GM21717 (cell line): ENCODE results near the gene PFKFB3.
A peak's percentile ranks its signal among the peaks of the same experiment; 100 is the strongest.
"Not testable (repeated sequence)": the region's sequence is repeated elsewhere in the genome, so short reads cannot be mapped to it uniquely, and the experiment has no call there.

Experiments
- ATAC-seq: cut with Tn5 transposase; IDR thresholded peaks from one replicate; pipeline ENCODE4 v1.9.1; 2021; ENCODE audit warnings: mild to moderate bottlenecking, moderate library complexity; ENCODE audit not compliant: unreplicated experiment

Gene PFKFB3

DNA sequence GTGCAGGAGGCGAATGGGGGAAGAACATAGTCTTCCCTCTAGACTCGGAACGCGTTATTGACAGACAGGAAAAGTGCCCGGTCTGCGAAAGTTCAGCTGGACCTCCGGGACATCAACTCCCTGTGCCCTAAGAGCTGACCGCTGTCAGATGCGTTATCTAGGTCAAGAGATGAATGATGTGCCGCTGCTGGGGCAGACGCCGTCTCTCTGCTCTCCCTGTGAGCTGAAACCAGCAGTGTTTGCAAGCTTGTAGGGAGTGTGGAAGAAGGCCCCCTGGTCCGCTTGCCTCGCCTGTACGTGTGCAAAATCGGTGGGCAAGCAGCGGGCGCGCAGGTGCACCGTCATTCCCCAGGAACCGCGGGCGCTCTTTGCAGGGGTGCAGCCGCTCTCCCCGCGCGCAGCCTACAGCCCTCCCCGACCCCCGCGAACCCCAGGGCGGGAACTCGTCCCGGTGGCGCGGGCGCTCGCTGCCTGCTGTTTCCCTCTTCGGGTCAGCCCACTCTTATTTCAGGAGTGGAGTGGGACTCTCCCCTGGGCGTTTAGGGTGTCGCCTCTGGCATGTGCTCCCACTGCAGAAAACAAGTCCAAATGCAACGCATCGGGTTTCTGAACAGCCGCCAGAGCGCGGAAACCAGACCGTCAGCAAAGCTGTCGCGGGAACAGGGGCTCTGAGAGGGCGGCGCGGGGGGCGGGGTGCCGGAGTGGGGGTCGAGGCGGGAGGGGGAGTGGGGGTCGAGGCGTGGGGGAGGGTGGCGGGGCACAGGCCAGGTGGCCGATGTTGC lies 1.8 kb upstream of the PFKFB3 start:
- no peak for ATAC-seq

DNA sequence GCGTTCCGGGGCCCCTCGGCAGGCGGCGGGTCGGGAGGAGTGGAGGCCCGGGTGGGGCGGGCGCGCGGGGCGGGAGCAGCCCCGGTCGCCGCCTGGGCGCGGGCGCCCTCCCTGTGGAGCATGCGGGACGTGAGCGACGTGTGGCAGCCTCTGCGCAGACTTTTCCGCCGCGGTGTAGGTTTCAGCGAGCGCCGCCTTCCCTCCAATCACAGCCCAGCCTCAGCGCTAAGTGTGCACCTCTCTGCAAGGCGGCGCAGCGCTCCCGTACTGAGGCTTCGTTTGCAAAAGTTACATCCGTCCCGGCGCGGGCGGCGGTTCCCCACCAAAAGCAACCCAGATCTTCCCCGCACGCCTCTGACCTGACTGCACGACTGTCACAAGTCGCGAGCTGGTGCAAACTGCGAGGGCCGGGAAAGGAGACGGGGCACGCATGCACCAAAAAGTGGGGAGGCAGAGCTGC lies 1.2 kb upstream of the PFKFB3 start:
- ATAC-seq, result peak; percentile 53

DNA sequence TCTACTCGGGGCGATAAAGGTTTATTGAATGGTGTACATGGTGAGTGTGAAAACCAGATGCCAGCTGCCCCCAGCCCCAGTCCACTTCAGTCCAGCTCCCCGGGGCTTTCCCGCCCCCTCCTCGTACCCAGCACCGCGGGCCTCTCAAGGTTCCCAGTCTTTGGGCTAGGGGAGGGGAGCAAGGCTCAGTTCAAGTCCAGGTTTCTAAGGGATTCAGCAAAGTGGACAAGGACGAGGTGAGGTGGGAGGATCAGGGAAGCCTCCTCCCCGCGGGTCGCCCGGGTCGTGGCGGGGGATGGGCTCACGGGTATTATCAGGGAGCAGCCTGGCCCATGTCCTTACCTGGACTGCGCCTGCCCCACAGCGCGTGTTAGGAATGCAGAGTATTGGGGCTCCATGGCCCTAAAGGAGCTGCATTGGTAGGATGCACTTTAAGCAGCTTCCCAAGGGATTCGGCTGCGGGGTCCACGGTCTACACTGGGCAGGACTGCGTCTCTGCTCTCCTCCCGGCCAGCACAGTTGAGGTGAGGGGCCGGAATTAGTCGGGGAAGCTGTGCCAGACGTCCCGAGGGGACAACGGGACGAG lies 541 bp upstream of the PFKFB3 start:
- ATAC-seq, result peak; percentile 1

DNA sequence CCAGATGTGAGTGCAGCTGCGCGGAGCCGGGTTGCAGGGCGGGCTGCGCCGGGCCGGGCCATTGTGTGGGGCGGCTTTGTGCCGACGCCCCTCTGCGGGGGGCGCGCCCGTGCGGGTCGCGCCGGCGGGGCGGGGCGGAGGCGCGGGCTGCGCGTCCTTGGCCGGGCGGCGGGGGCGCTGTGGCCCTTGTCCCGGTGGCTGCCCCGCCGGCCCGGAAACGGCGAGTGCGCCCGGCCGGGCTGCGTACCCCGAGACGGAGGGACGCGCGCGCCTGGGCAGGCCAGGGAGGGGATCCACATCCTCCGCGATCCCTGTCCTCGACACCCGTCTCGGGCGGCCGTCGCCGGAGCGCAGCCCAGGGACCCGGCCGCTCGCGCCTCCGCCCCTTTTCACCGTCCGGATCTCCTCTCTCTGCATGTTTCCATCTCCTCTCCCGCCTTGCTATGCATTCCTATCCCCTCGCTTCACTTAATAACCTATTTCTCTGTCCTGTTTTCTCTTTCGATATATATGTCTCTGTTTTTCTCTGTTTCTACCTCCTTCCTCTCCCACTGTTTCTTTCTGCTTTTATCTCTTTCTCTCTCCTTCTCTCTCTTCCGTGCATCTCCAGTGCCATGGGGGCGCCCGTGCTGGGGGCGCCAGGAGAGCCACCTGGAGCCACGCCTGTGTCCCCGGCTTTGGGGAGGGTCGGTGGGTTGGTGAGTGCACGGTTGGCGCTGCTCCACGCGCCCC lies 765 bp downstream of the PFKFB3 start:
- ATAC-seq, result peak; percentile 43

DNA sequence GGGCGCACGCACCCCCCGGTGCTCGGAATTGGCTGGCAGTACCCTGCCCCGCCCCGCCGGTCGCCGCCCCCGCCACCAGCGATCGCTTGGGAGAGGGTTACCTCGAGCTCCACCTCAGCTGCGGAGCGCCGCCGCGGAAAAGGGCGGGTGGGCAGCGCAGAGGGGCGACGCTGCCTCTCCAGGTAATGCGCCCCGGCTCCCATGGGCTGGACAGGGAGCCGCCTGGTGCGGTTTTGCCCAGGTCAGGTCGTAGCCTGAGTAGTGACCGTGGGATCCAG lies 1.3 kb downstream of the PFKFB3 start:
- no peak for ATAC-seq

DNA sequence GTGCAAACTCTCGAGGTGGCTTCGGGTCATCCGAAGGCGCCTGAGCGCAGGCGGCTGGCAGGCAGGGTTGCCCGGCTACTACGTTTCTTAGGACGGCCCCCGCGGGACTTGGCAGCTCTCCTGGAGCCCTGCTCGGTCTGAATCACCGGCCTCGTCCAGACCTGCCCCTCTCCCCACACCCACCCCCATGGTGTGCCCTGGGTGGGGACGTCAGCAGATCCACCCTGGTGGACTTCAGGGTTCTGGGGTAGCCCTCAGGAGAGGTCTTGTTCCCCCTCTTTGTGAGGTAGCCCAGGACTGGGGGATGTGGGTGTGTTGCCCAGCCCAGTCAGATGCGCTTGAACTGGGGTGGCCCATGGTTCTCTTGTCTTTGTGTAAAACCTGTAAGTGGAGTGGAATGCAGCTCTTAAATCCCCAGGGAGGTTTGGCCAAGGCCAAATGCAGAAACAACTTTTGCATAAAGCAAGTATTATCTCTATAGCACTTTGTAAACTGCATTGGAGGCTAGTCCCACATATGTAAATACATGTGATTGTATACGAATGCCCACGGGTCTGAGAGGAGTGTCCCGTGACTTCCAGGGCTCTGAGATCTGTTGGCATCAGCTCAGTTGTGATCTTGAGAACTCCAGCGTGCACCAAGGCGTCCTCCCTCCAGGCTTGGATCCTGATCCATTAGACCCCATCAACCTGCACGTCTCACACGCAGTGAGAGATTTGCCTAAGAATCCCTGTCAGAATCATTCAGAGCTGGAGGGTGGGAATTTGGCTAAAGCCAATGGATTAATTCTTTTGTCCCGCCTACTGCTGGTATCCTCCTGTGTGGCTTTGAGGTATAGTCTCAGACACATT lies 1.8 kb downstream of the PFKFB3 start:
- no peak for ATAC-seq

DNA sequence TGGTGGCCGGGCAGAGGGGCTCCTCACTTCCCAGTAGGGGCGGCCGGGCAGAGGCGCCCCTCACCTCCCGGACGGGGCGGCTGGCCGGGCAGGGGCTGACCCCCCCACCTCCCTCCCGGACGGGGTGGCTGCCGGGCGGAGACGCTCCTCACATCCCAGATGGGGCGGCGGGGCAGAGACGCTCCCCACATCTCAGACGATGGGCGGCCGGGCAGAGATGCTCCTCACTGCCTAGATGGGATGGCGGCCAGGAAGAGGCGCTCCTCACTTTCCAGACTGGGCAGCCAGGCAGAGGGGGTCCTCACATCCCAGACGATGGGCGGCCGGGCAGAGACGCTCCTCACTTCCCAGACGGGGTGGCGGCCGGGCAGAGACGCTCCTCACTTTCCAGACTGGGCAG lies 3.8 kb downstream of the PFKFB3 start:
- not testable (repeated sequence) for ATAC-seq

DNA sequence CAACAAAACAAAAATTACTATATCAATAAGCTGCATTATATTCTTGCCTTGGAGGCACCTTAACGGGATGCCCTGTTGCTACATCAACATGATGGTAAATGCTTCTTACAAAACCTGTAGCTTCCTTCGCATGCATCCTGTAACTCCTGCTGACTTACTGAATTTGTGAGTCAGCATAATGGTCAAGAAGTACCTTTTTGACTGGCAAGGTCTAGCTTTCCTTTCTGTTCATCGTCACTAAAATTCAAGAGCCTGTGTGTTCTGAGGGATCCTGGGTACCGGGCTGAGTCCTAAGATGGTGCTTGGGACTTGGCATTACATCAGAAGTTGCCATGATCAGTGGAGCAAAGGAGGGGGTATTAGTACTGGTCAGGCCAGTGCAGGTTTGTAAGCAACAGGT lies 4.9 kb downstream of the PFKFB3 start:
- no peak for ATAC-seq

DNA sequence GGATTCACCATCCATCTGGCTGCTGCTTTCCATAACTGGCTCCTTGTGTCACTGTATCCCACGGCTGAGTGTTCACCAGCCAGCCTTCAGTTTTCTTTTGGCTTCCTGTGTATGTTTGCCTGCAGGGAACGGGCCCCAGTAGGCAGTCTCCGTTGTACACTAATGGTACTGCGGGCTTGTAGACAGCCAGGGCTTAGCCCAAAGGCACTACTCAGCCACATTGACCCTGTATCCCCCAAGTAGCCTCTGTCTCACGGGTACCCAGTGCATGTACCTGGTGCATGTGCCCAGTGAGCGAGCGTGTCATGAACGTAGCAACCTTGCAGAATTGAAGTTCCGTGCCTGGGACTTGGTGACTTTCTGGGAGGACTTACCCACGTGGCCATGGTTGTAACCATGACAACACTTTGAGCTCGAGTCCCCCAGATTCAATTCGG lies 6.1 kb downstream of the PFKFB3 start:
- no peak for ATAC-seq

DNA sequence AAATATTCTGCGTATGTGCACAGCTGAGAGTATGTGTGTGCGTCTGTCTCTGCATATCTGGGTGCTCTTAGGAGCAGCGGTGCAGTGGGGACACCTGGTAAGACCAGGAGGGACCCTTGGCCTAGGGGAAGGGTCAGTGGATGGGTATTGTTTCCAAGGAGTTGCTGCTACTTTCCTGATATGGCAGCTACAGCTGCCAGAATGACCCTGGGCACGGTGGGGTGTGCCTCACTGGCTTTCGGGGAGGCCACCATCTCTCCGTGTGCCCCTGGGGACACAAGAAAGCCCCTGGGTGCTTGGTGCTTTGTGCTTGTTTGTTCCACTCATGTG lies 8.6 kb downstream of the PFKFB3 start:
- no peak for ATAC-seq

DNA sequence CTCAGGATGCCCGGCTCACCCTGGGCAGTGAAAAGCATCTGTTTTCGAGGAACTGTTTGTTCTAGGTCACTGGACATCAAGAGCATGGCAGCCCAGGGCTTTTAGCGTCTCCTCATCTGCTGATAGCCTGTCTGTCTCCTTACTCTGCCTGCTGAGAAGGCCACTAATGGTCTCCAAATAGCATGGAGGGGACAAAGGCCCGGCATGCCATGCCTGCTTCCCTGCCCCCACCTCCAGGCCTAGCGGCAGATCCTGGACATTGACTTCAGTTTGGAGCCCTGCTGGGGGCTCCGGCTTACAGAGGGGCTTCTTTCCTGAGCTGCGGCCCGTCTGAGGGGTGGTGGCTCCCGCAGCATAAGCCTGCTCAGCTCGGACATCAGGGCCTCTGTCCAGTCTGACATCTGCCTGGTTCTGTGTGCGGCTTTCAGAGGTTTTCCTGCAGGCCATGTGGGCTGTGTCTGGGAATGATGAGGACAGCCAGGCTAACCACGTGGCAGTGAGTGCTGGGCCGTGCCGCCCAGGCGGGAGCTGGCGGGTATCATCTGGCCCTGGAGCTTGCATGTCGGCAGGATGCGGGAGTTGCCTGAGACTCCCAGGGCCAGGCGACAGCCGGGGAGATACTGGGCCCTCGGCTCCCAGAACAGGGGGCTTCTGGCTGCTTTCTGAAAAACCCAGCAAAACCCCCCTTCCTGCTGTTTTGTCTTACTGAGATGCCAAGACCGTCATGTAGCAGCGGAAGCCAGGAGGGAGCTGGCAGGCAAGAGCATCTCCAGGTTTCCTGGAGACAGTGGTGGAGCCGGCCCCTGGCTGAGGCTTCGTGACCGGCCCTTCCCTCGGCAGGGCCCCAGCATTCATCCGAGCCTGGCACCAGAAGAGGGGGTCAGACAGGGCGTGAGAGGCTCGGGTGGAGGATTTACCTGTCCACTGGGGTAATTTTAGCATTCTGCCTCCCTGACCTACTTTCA lies 9.2 kb downstream of the PFKFB3 start:
- no peak for ATAC-seq

DNA sequence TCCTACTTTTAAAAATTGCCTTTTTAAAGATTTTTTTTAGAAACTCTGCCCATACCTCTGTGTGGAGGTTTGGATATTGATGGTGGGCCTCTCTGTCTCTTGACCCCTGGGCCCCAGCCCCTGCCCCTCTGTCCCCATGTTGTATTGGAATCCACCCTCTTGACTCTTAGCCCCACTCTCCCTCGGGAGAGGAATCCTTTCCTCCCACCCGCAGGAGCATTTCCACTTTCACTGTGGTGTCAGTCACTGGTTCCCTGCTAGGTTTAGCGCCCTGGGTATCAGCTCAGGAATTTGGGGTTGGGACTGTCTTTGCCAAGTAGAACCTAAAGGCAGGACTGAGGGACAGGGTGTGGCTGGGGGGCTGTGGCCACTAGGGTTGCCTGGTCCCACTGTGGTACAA lies 10.1 kb downstream of the PFKFB3 start:
- ATAC-seq, result no peak

DNA sequence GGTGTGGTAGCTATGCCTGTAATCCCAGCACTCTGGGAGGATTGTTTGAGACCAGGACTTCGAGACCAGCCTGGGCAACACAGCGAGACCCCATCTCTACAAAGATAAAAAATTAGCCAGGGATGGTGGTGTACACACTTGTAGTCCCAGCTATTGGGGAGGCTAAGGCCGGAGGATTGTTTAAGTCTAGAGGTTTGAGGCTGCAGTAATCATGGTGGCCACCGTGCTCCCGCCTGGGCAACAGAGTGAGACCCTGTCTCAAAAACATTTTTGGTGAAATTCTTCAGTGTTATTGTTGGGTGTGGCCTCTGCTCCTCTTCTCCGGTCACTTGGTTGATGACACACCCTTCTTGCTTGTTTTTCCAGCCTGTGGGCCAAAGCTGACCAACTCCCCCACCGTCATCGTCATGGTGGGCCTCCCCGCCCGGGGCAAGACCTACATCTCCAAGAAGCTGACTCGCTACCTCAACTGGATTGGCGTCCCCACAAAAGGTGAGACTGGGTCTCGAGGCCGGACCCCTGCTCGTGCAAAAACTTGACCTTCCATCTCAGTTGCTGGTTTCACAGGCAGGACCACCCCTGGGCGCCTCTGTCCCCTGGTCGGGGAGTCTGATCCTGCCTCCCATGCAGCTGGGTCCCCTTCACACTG lies 10.6 kb downstream of the PFKFB3 start:
- ATAC-seq, result no peak

DNA sequence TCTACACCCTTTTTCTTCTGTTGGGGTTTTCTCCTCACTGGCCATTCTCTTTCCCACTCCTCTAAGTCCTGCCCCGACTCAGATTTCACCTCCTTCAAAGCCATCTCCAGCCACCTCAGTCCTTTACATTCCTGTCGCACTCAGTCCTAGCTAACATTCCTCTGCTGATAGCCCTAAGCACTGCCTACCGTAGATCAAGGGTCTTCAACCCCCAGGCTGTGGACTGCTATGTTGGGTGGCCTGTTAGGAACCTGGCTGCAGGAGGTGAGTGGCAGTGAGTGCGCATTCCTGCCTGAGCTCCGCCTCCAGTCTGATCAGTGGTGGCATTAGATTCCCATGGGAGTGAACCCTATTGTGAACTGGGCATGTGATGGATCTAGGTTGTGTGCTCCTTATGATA lies 11.2 kb downstream of the PFKFB3 start:
- no peak for ATAC-seq

DNA sequence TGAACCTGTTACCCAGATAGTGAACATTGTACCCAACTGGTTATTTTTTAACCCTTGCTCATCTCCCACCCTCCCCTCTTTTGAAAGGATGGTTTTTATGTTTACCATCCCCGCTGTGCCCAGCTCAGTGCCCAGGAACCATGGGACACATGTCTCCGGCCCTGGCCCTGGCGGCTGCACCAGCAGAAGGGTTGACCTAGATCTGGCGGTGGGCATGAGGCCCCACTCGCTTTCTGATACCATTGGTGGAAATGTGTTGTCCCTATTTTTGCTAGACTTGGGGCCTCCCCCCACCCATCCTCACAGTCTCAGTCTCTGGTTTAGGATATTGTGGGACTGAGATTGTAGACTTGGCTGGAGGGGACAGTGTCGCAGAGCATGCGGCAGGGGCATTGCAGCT lies 11.9 kb downstream of the PFKFB3 start:
- ATAC-seq, result no peak

DNA sequence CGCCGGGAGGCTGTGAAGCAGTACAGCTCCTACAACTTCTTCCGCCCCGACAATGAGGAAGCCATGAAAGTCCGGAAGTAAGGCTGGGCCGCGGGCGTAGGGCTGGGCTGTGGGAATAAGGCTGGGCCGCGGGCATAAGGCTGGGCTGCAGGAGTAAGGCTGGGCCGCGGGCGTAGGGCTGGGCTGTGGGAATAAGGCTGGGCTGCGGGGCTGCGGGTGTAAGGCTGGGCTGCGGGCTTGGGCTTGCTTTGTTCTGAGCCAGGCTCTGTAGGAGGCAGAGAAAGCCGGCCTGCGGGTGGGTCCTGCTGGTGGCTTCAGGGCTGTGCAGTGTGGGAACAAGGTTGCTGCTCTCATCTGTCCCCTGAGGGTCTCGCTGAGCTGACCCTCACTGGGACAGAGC lies 12.5 kb downstream of the PFKFB3 start:
- no peak for ATAC-seq

DNA sequence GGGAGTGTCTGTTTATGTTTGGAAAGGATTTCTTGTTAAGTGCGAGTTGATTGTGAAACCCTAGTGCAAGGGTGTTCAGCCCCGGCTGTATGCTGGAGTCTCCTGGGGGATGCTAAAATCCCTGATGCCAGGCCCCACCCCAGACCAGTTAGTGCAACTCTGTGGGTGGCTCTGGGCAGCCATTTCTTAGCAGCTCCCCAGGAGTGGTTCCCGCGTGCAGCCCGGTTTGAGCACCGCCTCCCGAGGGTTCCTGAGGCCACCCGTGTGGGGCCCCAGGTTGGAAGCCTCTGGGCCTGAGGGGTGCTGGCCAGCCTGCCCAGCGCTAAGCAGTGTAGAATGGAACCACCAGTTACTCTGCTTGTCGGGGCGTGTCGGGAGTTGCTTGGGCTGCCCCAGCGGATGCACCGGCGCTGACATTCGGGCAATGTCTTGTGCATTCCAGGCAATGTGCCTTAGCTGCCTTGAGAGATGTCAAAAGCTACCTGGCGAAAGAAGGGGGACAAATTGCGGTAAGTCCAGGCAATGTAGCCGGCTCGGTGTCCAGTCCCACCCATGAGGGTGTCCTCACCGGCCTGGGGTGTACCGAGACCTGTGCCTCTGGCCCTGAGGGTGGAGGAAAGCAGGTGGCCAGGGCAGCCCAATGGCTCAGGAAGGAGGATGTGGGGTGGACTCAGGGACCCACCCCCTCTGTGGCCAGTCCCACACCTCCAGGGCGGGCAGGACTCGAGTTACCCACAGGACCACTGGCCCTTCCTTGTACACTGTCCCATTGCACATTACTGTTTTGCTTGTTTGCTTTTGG lies 13.2 kb downstream of the PFKFB3 start:
- ATAC-seq, result no peak

DNA sequence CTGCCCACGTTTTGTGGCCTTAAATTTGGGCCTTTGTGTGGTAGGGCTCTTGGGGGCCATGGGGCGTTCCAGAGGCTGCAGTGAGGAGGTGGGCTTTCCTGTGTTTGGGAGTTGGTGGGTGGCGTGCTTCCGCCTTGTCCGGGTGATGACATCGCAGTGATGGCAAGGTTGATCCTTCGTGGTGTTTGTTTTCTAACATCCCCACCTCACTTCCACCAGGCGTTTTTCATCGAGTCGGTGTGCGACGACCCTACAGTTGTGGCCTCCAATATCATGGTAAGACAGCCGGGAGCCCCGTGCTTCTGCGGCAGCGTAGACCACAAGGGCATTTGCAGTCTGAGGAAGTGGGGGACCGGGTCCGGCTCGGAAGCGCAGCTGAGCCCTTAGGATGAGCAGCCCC lies 14.2 kb downstream of the PFKFB3 start:
- ATAC-seq, result no peak

DNA sequence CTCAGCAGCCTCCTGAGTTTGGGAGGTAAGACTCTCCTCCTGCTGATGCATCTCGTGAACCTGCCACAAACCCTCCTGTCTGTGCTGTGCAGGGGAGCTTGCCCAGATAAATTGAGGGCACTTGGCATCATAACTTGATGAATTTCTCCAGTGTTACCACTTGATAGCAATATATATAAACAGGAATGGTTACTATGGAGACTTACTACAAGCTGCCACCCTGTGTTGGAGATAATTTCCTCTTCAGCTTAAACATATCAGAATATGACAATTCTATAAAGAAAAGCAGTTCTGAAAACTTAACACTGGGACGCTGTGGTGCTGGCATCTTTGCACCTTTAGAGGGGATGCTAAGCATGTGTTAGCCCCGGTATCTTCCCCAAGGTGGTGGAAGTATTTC lies 14.9 kb downstream of the PFKFB3 start:
- no peak for ATAC-seq
